SU-DHL-6 (cell line): ENCODE data around the gene NAP1L4.

Experiments
- H2AFZ ChIP-seq: fragments of 200-600 bp; sonication (generic); 2 replicates; pipeline ENCODE4 v1.6.1; 2014; ENCODE audit warnings: low read depth, mild to moderate bottlenecking, moderate library complexity, mixed read lengths, antibody characterized with exemption, low read length; ENCODE audit not compliant: severe bottlenecking
- H3F3A ChIP-seq: fragments of 200-600 bp; shearing (Covaris generic); 2 replicates; pipeline ENCODE4 v1.6.0; 2016; ENCODE audit warnings: antibody characterized with exemption, mild to moderate bottlenecking; ENCODE audit not compliant: insufficient read depth
- H3K27ac ChIP-seq: fragments of 200-600 bp; sonication (generic); 2 replicates; pipeline ENCODE4 v1.5.1; 2016; ENCODE audit warnings: low read depth, mild to moderate bottlenecking, low read length, moderate library complexity, mixed read lengths
- H3K27me3 ChIP-seq: fragments of 200-600 bp; sonication (generic), shearing (Covaris generic); 2 replicates; pipeline ENCODE4 v1.6.0; 2014; ENCODE audit warnings: mild to moderate bottlenecking, low read length
- H3K36me3 ChIP-seq: fragments of 200-600 bp; sonication (generic); 2 replicates; pipeline ENCODE4 v1.6.1; 2014; ENCODE audit warnings: mild to moderate bottlenecking, low read length, mixed read lengths
- H3K4me2 ChIP-seq: fragments of 300-600, 200-600 bp; shearing (Covaris generic), sonication (generic); 2 replicates; pipeline ENCODE4 v1.6.0; 2014; ENCODE audit warnings: low read length, low read depth, mild to moderate bottlenecking; ENCODE audit not compliant: poor library complexity, severe bottlenecking
- H3K4me3 ChIP-seq: fragments of 200-600 bp; sonication (generic); 2 replicates; pipeline ENCODE4 v1.5.1; 2014; ENCODE audit warnings: antibody characterized with exemption, low read length, mild to moderate bottlenecking, mixed read lengths; ENCODE audit not compliant: insufficient read depth, poor library complexity, severe bottlenecking
- H3K79me2 ChIP-seq: fragments of 200-600 bp; sonication (generic); 2 replicates; pipeline ENCODE4 v1.6.1; 2014; ENCODE audit warnings: mild to moderate bottlenecking, low read length, moderate library complexity; ENCODE audit not compliant: insufficient read depth
- H3K9ac ChIP-seq: fragments of 200-600 bp; sonication (generic); 2 replicates; pipeline ENCODE4 v1.7.0; 2014; ENCODE audit warnings: mild to moderate bottlenecking, low read length
- H3K9me2 ChIP-seq: fragments of 200-600 bp; sonication (generic); replicated peaks from 2 replicates; pipeline ENCODE4 v1.6.1; 2014; ENCODE audit warnings: low read length; ENCODE audit not compliant: insufficient read depth
- H3K9me3 ChIP-seq: fragments of 200-600 bp; sonication (generic); 2 replicates; pipeline ENCODE4 v1.6.1; 2014; ENCODE audit warnings: low read length, mixed read lengths; ENCODE audit not compliant: insufficient read depth
- H4K20me1 ChIP-seq: fragments of 200-600 bp; sonication (generic); 2 replicates; pipeline ENCODE4 v1.6.1; 2014; ENCODE audit warnings: low read depth, mild to moderate bottlenecking, antibody characterized with exemption, low read length, moderate library complexity, mixed read lengths
- EZH2phosphoT487 ChIP-seq: fragments of 200-600 bp; sonication (generic), shearing (Covaris generic); conservative IDR thresholded peaks from 2 replicates; pipeline ENCODE4 v1.6.1; 2018; ENCODE audit warnings: mild to moderate bottlenecking, antibody characterized with exemption, low read length, moderate library complexity, mixed read lengths
- TF ChIP-seq, protein P1 (sequence below): fragments of 200-600 bp; sonication (generic); IDR thresholded peaks from one replicate; pipeline ENCODE4 v1.5.1; 2017; ENCODE audit warnings: antibody characterized with exemption, mild to moderate bottlenecking, low read length, moderate library complexity; ENCODE audit not compliant: insufficient read depth, poor library complexity, severe bottlenecking

The NAP1L4 gene, protein sequence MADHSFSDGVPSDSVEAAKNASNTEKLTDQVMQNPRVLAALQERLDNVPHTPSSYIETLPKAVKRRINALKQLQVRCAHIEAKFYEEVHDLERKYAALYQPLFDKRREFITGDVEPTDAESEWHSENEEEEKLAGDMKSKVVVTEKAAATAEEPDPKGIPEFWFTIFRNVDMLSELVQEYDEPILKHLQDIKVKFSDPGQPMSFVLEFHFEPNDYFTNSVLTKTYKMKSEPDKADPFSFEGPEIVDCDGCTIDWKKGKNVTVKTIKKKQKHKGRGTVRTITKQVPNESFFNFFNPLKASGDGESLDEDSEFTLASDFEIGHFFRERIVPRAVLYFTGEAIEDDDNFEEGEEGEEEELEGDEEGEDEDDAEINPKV

DNA sequence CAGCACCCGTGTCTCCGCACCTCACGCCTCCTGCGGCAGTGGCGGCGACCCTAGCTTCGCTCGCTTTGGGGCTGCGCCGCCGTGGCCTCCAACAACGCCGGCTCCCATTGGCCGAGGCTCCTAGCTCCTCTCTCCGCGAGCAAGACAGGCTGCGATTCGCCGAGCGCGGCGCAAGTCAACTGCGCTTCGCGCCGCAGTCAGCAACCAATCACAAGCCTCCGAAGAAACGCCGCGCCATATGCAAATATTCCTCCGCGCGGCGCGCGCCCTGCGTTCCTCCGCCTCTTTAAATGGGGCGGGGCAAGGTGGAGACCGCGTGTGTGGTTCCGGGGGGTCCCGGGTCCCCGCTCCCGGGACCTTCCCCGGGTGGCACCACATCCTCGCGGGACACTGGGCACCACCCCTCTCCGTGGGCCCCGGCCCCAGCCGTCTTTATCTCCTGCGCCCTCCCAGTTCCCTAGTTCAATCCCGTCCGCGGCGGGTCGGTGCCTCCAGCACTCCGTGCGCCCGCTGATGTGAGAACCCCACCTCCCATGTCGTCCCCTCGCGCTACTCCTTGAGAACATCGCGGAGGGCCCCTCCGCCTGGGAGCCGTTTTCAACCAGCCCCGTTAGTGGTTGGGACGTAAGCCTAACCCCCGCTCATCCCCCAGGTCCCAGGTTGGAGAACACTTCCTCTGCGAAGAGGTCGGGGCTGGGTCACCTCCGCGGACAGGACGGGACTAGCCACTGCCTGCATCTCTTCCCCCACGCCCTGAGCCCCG is at the start of gene NAP1L4:
TSS of gene NAP1L4 (minus strand) at position 96 of the 763 bp plus-strand sequence. CDS start 13,109 bp downstream, outside the sequence.
- H3K27ac ChIP-seq = peak within 1 kb of the TSS; percentile 76
- peaks cover 44% of the 10 kb centered on the region for H3K79me2 ChIP-seq
- H3K9ac ChIP-seq = peak within 1 kb of the TSS; percentile 97
- H3K27me3 ChIP-seq = no peaks in the 10 kb centered on the region
- H3K4me2 ChIP-seq = peak within 1 kb of the TSS; percentile 90
- H3K36me3 ChIP-seq = peaks cover 4% of the 10 kb centered on the region; the same call in 1 of the 2 replicates
- peak within 1 kb of the TSS; percentile 93 for H3K4me3 ChIP-seq
- H3F3A ChIP-seq = peaks cover 6% of the 10 kb centered on the region; the same call in 1 of the 2 replicates
- peak within 1 kb of the TSS; percentile 83 for H2AFZ ChIP-seq
- H3K9me3 ChIP-seq = no peaks in the 10 kb centered on the region
- H3K9me2 ChIP-seq = no peaks in the 10 kb centered on the region
- TF ChIP-seq, protein P1, sequence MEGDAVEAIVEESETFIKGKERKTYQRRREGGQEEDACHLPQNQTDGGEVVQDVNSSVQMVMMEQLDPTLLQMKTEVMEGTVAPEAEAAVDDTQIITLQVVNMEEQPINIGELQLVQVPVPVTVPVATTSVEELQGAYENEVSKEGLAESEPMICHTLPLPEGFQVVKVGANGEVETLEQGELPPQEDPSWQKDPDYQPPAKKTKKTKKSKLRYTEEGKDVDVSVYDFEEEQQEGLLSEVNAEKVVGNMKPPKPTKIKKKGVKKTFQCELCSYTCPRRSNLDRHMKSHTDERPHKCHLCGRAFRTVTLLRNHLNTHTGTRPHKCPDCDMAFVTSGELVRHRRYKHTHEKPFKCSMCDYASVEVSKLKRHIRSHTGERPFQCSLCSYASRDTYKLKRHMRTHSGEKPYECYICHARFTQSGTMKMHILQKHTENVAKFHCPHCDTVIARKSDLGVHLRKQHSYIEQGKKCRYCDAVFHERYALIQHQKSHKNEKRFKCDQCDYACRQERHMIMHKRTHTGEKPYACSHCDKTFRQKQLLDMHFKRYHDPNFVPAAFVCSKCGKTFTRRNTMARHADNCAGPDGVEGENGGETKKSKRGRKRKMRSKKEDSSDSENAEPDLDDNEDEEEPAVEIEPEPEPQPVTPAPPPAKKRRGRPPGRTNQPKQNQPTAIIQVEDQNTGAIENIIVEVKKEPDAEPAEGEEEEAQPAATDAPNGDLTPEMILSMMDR = no peak
- no peak for TF ChIP-seq EZH2phosphoT487
- H4K20me1 ChIP-seq = peaks cover 28% of the 10 kb centered on the region

DNA sequence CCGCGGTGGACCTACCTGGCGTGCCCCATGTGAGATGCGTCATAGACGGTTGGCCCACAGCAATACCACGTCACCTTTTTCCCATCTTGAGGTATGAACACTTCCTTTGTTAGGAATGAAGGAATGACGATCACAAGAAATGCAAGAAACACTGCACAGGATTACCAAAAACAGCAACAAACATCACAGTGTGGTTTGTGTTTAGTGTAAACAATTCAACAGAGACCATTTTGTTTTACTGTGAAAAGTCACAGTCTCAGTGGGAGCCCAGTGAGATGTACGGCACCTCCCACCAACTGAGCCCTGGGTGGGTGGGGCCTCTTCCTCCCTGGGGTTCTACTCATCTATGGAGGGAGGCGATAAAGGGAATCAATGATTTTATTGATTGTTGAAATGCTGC is 48.8 kb upstream of the NAP1L4 start:
- H3F3A ChIP-seq = no peaks in the 10 kb centered on the region
- no peaks in the 10 kb centered on the region for H3K9me3 ChIP-seq
- H3K27me3 ChIP-seq = no peaks in the 10 kb centered on the region
- no peaks in the 10 kb centered on the region for H3K9me2 ChIP-seq
- no peak overlapping the region for H3K4me3 ChIP-seq
- H3K36me3 ChIP-seq = peaks cover 5% of the 10 kb centered on the region
- no peak overlapping the region for H2AFZ ChIP-seq
- H3K9ac ChIP-seq = no peak overlapping the region
- no peaks in the 10 kb centered on the region for H4K20me1 ChIP-seq
- TF ChIP-seq, protein P1 = no peak
- TF ChIP-seq EZH2phosphoT487 = no peak
- H3K27ac ChIP-seq = no peak overlapping the region
- H3K4me2 ChIP-seq = no peak overlapping the region
- H3K79me2 ChIP-seq = peaks cover 19% of the 10 kb centered on the region; the same call in 1 of the 2 replicates

DNA sequence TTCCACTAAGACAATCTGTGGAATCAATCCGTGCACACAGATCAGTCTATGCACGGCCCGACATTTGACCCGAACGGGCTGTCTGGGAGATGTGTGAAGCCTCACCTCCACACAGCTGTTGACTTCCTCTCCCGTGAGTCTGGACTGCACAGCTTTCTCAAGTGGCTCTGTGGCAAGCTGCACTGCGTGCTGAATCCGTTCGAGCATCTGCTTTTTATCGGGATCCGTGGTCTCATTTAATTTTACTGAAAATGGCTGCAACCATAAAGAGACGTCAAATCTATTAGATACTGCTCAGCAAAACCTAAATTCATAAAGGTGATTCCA is 45.8 kb upstream of the NAP1L4 start:
- Histone ChIP-seq H4K20me1 (no peaks in the 10 kb centered on the region), H3K79me2 (no peaks in the 10 kb centered on the region), H3K4me2 (no peak overlapping the region), H3F3A (no peaks in the 10 kb centered on the region), H3K4me3 (no peak overlapping the region), H3K27ac (no peak overlapping the region), H3K9me3 (no peaks in the 10 kb centered on the region), H3K36me3 (peaks cover 9% of the 10 kb centered on the region), H3K9me2 (no peaks in the 10 kb centered on the region), H2AFZ (no peak overlapping the region), H3K9ac (no peak overlapping the region), H3K27me3 (no peaks in the 10 kb centered on the region)
- TF ChIP-seq EZH2phosphoT487 = no peak
- TF ChIP-seq, protein P1 = no peak
